H9 (cell line): ENCODE results near the gene RBM45. TPM values are rescaled to one million over a fixed set of nuclear protein-coding genes. Genes with fewer than 3 reads are reported as not detected.

Experiments used
- DNase-seq: peaks from one replicate; pipeline ENCODE4 v3.0.0-alpha.2; 2017
- H2AFZ ChIP-seq: one replicate; pipeline ENCODE4 v1.6.1; 2013; ENCODE audit warnings: mild to moderate bottlenecking, low read length, control low read depth, moderate library complexity
- H2AK5ac ChIP-seq: 2 replicates; pipeline ENCODE4 v1.6.1; 2013; ENCODE audit warnings: low read length, control low read depth, mixed read lengths; ENCODE audit not compliant: insufficient read length
- H2BK120ac ChIP-seq: one replicate; pipeline ENCODE4 v1.6.1; 2013; ENCODE audit warnings: low read depth, mild to moderate bottlenecking, low read length, control low read depth, inconsistent platforms; ENCODE audit not compliant: poor library complexity, severe bottlenecking
- H2BK12ac ChIP-seq: 2 replicates; pipeline ENCODE4 v1.6.1; 2013; ENCODE audit warnings: low read length, control low read depth, mixed read lengths, low read depth; ENCODE audit not compliant: insufficient read length
- H2BK15ac ChIP-seq: 2 replicates; pipeline ENCODE4 v1.6.1; 2013; ENCODE audit warnings: low read depth, low read length, control low read depth
- H2BK20ac ChIP-seq: one replicate; pipeline ENCODE4 v1.6.1; 2013; ENCODE audit warnings: low read depth, mild to moderate bottlenecking, low read length, control low read depth, inconsistent platforms; ENCODE audit not compliant: poor library complexity, severe bottlenecking
- H2BK5ac ChIP-seq: 2 replicates; pipeline ENCODE4 v1.6.1; 2013; ENCODE audit warnings: low read length, control low read depth, mixed read lengths; ENCODE audit not compliant: insufficient read length
- H3K14ac ChIP-seq: 2 replicates; pipeline ENCODE4 v1.6.1; 2013; ENCODE audit warnings: low read length, control low read depth; ENCODE audit not compliant: insufficient read depth
- H3K18ac ChIP-seq: 2 replicates; pipeline ENCODE4 v1.6.1; 2013; ENCODE audit warnings: low read depth, mild to moderate bottlenecking, mixed read lengths, low read length, control low read depth; ENCODE audit not compliant: insufficient read length
- H3K23ac ChIP-seq: 2 replicates; pipeline ENCODE4 v1.6.1; 2013; ENCODE audit warnings: low read length, control low read depth, mixed read lengths, low read depth; ENCODE audit not compliant: insufficient read length
- H3K23me2 ChIP-seq: 2 replicates; pipeline ENCODE4 v1.6.1; 2013; ENCODE audit warnings: low read depth, mild to moderate bottlenecking, mixed read lengths, low read length, control low read depth; ENCODE audit not compliant: insufficient read length, poor library complexity, severe bottlenecking
- H3K27ac ChIP-seq: 2 replicates; pipeline ENCODE4 v1.5.1; 2013; ENCODE audit warnings: low read length, control low read depth, mixed read lengths, low read depth; ENCODE audit not compliant: insufficient read length
- H3K27me3 ChIP-seq: 2 replicates; pipeline ENCODE4 v1.6.1; 2013; ENCODE audit warnings: low read length, control low read depth, inconsistent platforms; ENCODE audit not compliant: insufficient read depth
- H3K4ac ChIP-seq: 2 replicates; pipeline ENCODE4 v1.6.1; 2013; ENCODE audit warnings: low read depth, mild to moderate bottlenecking, control low read depth, inconsistent platforms, low read length, moderate library complexity
- H3K4me1 ChIP-seq: 2 replicates; pipeline ENCODE4 v1.6.1; 2013; ENCODE audit warnings: low read length, control low read depth, inconsistent platforms; ENCODE audit not compliant: insufficient read depth
- H3K4me2 ChIP-seq: 2 replicates; pipeline ENCODE4 v1.6.1; 2013; ENCODE audit warnings: low read length, control low read depth, mixed read lengths; ENCODE audit not compliant: insufficient read length, insufficient read depth
- H3K56ac ChIP-seq: 2 replicates; pipeline ENCODE4 v1.6.1; 2013; ENCODE audit warnings: low read depth, mild to moderate bottlenecking, mixed read lengths, low read length, control low read depth; ENCODE audit not compliant: insufficient read length
- H3K79me1 ChIP-seq: 2 replicates; pipeline ENCODE4 v1.6.1; 2013; ENCODE audit warnings: low read depth, mild to moderate bottlenecking, moderate library complexity, low read length, control low read depth, inconsistent platforms; ENCODE audit not compliant: insufficient read depth, poor library complexity, severe bottlenecking
- H3K79me2 ChIP-seq: 2 replicates; pipeline ENCODE4 v1.6.1; 2013; ENCODE audit warnings: low read length, control low read depth, inconsistent platforms; ENCODE audit not compliant: insufficient read depth
- H3K9ac ChIP-seq: 2 replicates; pipeline ENCODE4 v1.6.1; 2013; ENCODE audit warnings: low read length, control low read depth, mixed read lengths; ENCODE audit not compliant: insufficient read length; ENCODE audit errors: extremely low read depth
- H3K9me3 ChIP-seq: one replicate; pipeline ENCODE4 v1.6.1; 2013; ENCODE audit warnings: low read depth, low read length, inconsistent platforms; ENCODE audit not compliant: control insufficient read depth
- H3T11ph ChIP-seq: one replicate; pipeline ENCODE4 v1.6.1; 2013; ENCODE audit warnings: mild to moderate bottlenecking, low read length, control low read depth, inconsistent platforms
- H4K20me1 ChIP-seq: one replicate; pipeline ENCODE4 v1.6.1; 2013; ENCODE audit not compliant: control insufficient read depth, insufficient read length, insufficient read depth
- H4K5ac ChIP-seq: 2 replicates; pipeline ENCODE4 v1.6.1; 2013; ENCODE audit warnings: low read depth, mild to moderate bottlenecking, mixed read lengths, low read length, control low read depth; ENCODE audit not compliant: insufficient read length
- H4K8ac ChIP-seq: replicated peaks from 2 replicates; pipeline ENCODE4 v1.6.1; 2013; ENCODE audit warnings: low read length, control low read depth, mixed read lengths, low read depth; ENCODE audit not compliant: insufficient read length
- H4K91ac ChIP-seq: 2 replicates; pipeline ENCODE4 v1.6.1; 2013; ENCODE audit warnings: low read depth, mild to moderate bottlenecking, moderate library complexity, mixed read lengths, low read length, control low read depth; ENCODE audit not compliant: insufficient read length
- H3K27ac Mint-ChIP-seq, 3 experiments: 2 replicates in 2 of 3; 3 replicates in 1 of 3; pipeline ENCODE4 v1.8.0; 2020 to 2021; ENCODE audit warnings: mixed read lengths in 3 of 3, mild to moderate bottlenecking in 1 of 3, moderate library complexity in 1 of 3
- H3K27me3 Mint-ChIP-seq: 2 replicates; pipeline ENCODE4 v1.8.0; 2021; ENCODE audit warnings: low read depth, mild to moderate bottlenecking, moderate library complexity, mixed read lengths
- H3K36me3 Mint-ChIP-seq, 3 experiments: 2 replicates in 2 of 3; 3 replicates in 1 of 3; pipeline ENCODE4 v1.8.0; 2020 to 2021; ENCODE audit warnings: low read depth in 3 of 3, mixed read lengths in 3 of 3; ENCODE audit not compliant: insufficient read depth in 1 of 3
- H3K4me1 Mint-ChIP-seq, 2 experiments: 2 replicates each; pipeline ENCODE4 v1.8.0; 2020; ENCODE audit warnings: mixed read lengths in 2 of 2
- H3K4me3 Mint-ChIP-seq, 2 experiments: 2 replicates in 1 of 2; 3 replicates in 1 of 2; pipeline ENCODE4 v1.8.0; 2020 to 2021; ENCODE audit warnings: mild to moderate bottlenecking in 2 of 2, mixed read lengths in 2 of 2, moderate library complexity in 1 of 2
- H3K9me3 Mint-ChIP-seq, 2 experiments: 2 replicates in 1 of 2; 3 replicates in 1 of 2; pipeline ENCODE4 v1.8.0; 2020; ENCODE audit warnings: mild to moderate bottlenecking in 2 of 2, mixed read lengths in 2 of 2, moderate library complexity in 1 of 2
- WGBS: extraction: QIAGEN DNeasy Blood & Tissue Kit; methylation state at CpG from one replicate; pipeline ENCODE4 v1.1.7; 2013; ENCODE audit warnings: missing lambda C conversion rate, low lambda C conversion rate, mixed read lengths; ENCODE audit not compliant: insufficient read length; ENCODE audit errors: extremely low coverage; 5-methylcytosine and 5-hydroxymethylcytosine counted together
- total RNA-seq: library from RNA; stranded (reverse); gene quantifications from 2 replicates; pipeline ENCODE4 v1.2.1, GENCODE V29; 2021
- TF ChIP-seq, protein P1 (sequence below): fragments of 200-600 bp; sonication (generic); conservative IDR thresholded peaks from 3 replicates; pipeline ENCODE4 v1.8.0; 2021; ENCODE audit warnings: antibody characterized with exemption, mild to moderate bottlenecking

The RBM45 gene
- total RNA-seq, 1 experiment from 2014 or later: 13.9 TPM

DNA sequence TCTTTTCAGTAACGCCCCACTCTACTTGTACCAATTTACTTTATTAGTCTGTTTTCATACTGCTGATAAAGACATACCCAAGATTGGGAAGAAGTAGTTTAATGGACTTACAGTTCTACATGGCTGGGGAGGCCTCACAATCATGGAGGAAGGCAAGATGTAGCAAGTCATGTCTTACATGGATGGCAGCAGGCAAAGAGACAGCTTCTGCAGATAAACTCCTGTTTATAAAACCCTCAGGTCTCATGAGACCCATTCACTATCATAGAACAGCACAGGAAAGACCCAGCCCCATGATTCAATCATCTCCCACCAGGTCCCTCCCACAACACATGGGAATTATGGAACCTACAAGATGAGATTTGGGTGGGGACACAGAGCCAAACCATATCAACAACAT, 43.3 kb downstream of the RBM45 start:
- H2BK15ac ChIP-seq: no peak overlapping the region
- peaks cover 12 to 13% of the 10 kb centered on the region in 2 experiments; a peak in 2 of 5 replicates for H3K9me3 Mint-ChIP-seq
- H3K79me2 ChIP-seq: no peaks in the 10 kb centered on the region

More for the DNA sequence above, 43.3 kb downstream of the RBM45 start:
- H3K56ac ChIP-seq: no peak overlapping the region
- H3K4me1 Mint-ChIP-seq: no peaks in the 10 kb centered on the region
- no peaks in the 10 kb centered on the region for H3K27me3 ChIP-seq
- no peaks in the 10 kb centered on the region for H4K20me1 ChIP-seq
- H3K79me1 ChIP-seq: no peaks in the 10 kb centered on the region
- H3K27ac ChIP-seq: no peak overlapping the region
- no CpG with 5 or more reads among the region's 1 CpG for WGBS
- H2BK12ac ChIP-seq: no peak overlapping the region
- no peak for DNase-seq
- no peak overlapping the region for H4K91ac ChIP-seq
- no peaks in the 10 kb centered on the region for H3K23me2 ChIP-seq
- H3K36me3 Mint-ChIP-seq: peaks cover 8 to 13% (median 10%) of the 10 kb centered on the region in 3 experiments; a peak in 5 of 7 replicates
- H3K14ac ChIP-seq: no peak overlapping the region
- H3K4me2 ChIP-seq: no peak overlapping the region
- H2BK20ac ChIP-seq: no peak overlapping the region
- H3K9me3 ChIP-seq: no peaks in the 10 kb centered on the region
- no peak overlapping the region for H2BK120ac ChIP-seq
- H4K5ac ChIP-seq: no peak overlapping the region
- H3T11ph ChIP-seq: no peak overlapping the region
- H3K4me3 Mint-ChIP-seq: no peak overlapping the region
- H2BK5ac ChIP-seq: no peak overlapping the region
- H2AK5ac ChIP-seq: no peak overlapping the region
- no peak overlapping the region for H3K9ac ChIP-seq
- no peak overlapping the region for H3K23ac ChIP-seq
- TF ChIP-seq, protein P1, sequence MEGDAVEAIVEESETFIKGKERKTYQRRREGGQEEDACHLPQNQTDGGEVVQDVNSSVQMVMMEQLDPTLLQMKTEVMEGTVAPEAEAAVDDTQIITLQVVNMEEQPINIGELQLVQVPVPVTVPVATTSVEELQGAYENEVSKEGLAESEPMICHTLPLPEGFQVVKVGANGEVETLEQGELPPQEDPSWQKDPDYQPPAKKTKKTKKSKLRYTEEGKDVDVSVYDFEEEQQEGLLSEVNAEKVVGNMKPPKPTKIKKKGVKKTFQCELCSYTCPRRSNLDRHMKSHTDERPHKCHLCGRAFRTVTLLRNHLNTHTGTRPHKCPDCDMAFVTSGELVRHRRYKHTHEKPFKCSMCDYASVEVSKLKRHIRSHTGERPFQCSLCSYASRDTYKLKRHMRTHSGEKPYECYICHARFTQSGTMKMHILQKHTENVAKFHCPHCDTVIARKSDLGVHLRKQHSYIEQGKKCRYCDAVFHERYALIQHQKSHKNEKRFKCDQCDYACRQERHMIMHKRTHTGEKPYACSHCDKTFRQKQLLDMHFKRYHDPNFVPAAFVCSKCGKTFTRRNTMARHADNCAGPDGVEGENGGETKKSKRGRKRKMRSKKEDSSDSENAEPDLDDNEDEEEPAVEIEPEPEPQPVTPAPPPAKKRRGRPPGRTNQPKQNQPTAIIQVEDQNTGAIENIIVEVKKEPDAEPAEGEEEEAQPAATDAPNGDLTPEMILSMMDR: no peak
- H2AFZ ChIP-seq: no peak overlapping the region
- H3K27ac Mint-ChIP-seq: no peak overlapping the region
- no peak overlapping the region for H4K8ac ChIP-seq
- no peak overlapping the region for H3K18ac ChIP-seq
- H3K4ac ChIP-seq: no peak overlapping the region
- no peaks in the 10 kb centered on the region for H3K27me3 Mint-ChIP-seq
- no peaks in the 10 kb centered on the region for H3K4me1 ChIP-seq
